Lower leg skin (tissue), 4 donors: ENCODE measurements around the gene ANKRD42. TPM values are rescaled to one million over a fixed set of nuclear protein-coding genes. Genes with fewer than 3 reads are reported as not detected.
A peak's percentile ranks its signal among the peaks of the same experiment; 100 is the strongest.

ENCODE experiments used
- DNase-seq, 2 donors: peaks; one replicate each; pipeline ENCODE4 v3.0.0-alpha.2; 2019; ENCODE audit warnings: low spot score in 2 of 2
- H3K4me3 ChIP-seq: fragments of 200-600 bp; sonication (generic); 2 replicates; pipeline ENCODE4 v1.5.1; 2017; ENCODE audit warnings: mild to moderate bottlenecking, low read depth; ENCODE audit not compliant: poor library complexity, severe bottlenecking
- POLR2A ChIP-seq, 2 donors: fragments of 450-650 bp; IDR thresholded peaks; one replicate each; pipeline ENCODE4 v1.6.1; 2016 to 2017; ENCODE audit warnings: antibody characterized with exemption in 2 of 2, mild to moderate bottlenecking in 1 of 2, moderate library complexity in 1 of 2
- WGBS, 2 donors: methylation state at CpG; one replicate each; pipeline ENCODE4 v1.1.5; 2018; 5-methylcytosine and 5-hydroxymethylcytosine counted together
- intact Hi-C: fragments of 100-400 bp; cut with DNase I; formaldehyde crosslinking; loops from one replicate; pipeline ENCODE4 v1.15.0; 2023; ENCODE audit warnings: low total_unique reads
- total RNA-seq, 4 donors: library from RNA; depleted of rRNA; stranded (reverse); fragments of >200 nt; gene quantifications; one replicate each; pipeline ENCODE4 v1.1.0, GENCODE V29; 2016
- TF ChIP-seq, protein P1 (sequence below), 3 donors: fragments of 450-650 bp; IDR thresholded peaks; one replicate each; pipeline ENCODE4 v1.5.1; 2016; ENCODE audit warnings: antibody characterized with exemption in 3 of 3, mild to moderate bottlenecking in 3 of 3, moderate library complexity in 2 of 3

ANKRD42 gene
- total RNA-seq, 4 donors from 2014 or later, result 7.1 to 9.8 (median 9.0) TPM

GRCh38 chr11:83194281-83195142 lies 1.0 kb downstream of the ANKRD42 start:
- intact Hi-C loops, result loop anchor here (10.0 kb wide), 1 partner anchor 290 kb away; the partner anchor contains the start of genes DDIAS and PRCP
- TF ChIP-seq, protein P1, sequence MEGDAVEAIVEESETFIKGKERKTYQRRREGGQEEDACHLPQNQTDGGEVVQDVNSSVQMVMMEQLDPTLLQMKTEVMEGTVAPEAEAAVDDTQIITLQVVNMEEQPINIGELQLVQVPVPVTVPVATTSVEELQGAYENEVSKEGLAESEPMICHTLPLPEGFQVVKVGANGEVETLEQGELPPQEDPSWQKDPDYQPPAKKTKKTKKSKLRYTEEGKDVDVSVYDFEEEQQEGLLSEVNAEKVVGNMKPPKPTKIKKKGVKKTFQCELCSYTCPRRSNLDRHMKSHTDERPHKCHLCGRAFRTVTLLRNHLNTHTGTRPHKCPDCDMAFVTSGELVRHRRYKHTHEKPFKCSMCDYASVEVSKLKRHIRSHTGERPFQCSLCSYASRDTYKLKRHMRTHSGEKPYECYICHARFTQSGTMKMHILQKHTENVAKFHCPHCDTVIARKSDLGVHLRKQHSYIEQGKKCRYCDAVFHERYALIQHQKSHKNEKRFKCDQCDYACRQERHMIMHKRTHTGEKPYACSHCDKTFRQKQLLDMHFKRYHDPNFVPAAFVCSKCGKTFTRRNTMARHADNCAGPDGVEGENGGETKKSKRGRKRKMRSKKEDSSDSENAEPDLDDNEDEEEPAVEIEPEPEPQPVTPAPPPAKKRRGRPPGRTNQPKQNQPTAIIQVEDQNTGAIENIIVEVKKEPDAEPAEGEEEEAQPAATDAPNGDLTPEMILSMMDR (IDR thresholded peaks at IDR 0.05), result no peak
- TF ChIP-seq POLR2A (IDR thresholded peaks at IDR 0.05), result no peak
- 2 to 3% methylated on average over 34 to 35 of the region's 35 CpGs for WGBS, 2 donors
- DNase-seq, result peak; percentile 59 to 95
- H3K4me3 ChIP-seq, result peak overlapping the region; percentile 57

DNA sequence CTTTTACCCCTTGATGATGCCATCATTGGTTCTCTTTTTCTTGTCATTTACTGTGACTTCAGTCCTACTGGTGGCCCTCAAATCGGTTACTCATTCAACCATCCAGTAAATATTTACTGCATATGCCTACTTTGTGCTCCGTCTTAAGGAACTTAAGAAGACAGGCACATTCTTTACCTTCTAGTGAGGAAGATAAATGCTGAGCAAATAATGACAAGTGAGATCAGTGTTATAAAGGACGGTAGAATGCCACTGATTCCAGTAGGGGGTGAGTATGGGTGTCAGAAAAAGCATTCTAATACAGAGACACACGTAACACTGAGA lies 1.6 kb downstream of the ANKRD42 start:
- intact Hi-C loops, result loop anchor here (10.0 kb wide), 1 partner anchor 290 kb away; the partner anchor contains the start of genes DDIAS and PRCP
- H3K4me3 ChIP-seq, result no peak overlapping the region
- no peak for TF ChIP-seq POLR2A (IDR thresholded peaks at IDR 0.05)
- TF ChIP-seq, protein P1 (IDR thresholded peaks at IDR 0.05), result no peak
- no peak for DNase-seq
- 46 to 50% methylated on average over 4 of the region's 4 CpGs for WGBS, 2 donors

DNA sequence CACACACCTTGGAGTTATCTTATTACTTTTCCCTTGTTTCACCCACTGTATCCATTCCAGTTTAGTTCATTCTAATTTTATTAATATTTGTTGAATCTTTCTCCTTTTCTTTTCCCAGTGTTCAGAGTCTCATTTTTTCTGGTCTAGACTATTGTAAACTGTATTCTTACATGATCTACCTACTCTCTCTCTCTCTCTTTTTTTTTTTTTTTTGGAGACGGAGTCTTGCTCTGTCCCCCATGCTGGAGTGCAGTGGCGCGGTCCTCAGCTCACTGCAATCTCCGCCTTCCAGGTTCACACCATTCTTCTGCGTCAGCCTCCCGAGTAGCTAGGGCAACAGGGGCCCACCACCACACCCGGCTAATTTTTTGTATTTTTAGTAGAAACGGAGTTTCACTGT lies 2.1 kb downstream of the ANKRD42 start:
- H3K4me3 ChIP-seq, result no peak overlapping the region
- intact Hi-C loops, result loop anchor here (10.0 kb wide), 1 partner anchor 291 kb away; the partner anchor contains the start of genes DDIAS and PRCP
- DNase-seq, result no peak
- 96 to 97% methylated on average over 8 of the region's 8 CpGs for WGBS, 2 donors
- TF ChIP-seq, protein P1 (IDR thresholded peaks at IDR 0.05), result no peak
- TF ChIP-seq POLR2A (IDR thresholded peaks at IDR 0.05), result no peak

- no peak for TF ChIP-seq POLR2A (IDR thresholded peaks at IDR 0.05)
- TF ChIP-seq, protein P1 (IDR thresholded peaks at IDR 0.05), result no peak
- no peak overlapping the region for H3K4me3 ChIP-seq
- 95 to 100% methylated on average over 1 of the region's 1 CpG for WGBS, 2 donors
- intact Hi-C loops, result no loop called here
- no peak for DNase-seq
Measured at GRCh38 chr11:83200035-83200434, 6.5 kb downstream of the ANKRD42 start.

- TF ChIP-seq, protein P1 (IDR thresholded peaks at IDR 0.05), result no peak
- TF ChIP-seq POLR2A (IDR thresholded peaks at IDR 0.05), result no peak
- intact Hi-C loops, result no loop called here
- WGBS, 2 donors, result 93 to 94% methylated on average over 3 of the region's 3 CpGs
- DNase-seq, result no peak
- H3K4me3 ChIP-seq, result no peak overlapping the region
Measured at GRCh38 chr11:83205608-83206185, 12.2 kb downstream of the ANKRD42 start.
